Esophagus muscularis mucosa (tissue), 4 donors: ENCODE data around the gene CLIC1.
A peak's percentile ranks its signal among the peaks of the same experiment; 100 is the strongest.

Experiments used
- CTCF ChIP-seq, 3 experiments: fragments of 200-600 bp in 2 of 3; fragments of 450-650 bp in 1 of 3; sonication (generic) in 2 of 3; IDR thresholded peaks; one replicate each; pipeline ENCODE4 v1.5.1; 2017 to 2019; ENCODE audit warnings: antibody characterized with exemption in 3 of 3, mild to moderate bottlenecking in 2 of 3, moderate library complexity in 1 of 3
- EP300 ChIP-seq: sonication (generic); formaldehyde crosslinking; IDR thresholded peaks from one replicate; pipeline ENCODE4 v1.6.1; 2017; ENCODE audit warnings: antibody characterized with exemption
- POLR2A ChIP-seq: fragments of 450-650 bp; IDR thresholded peaks from one replicate; pipeline ENCODE4 v1.6.1; 2017; ENCODE audit warnings: antibody characterized with exemption, moderate library complexity, mild to moderate bottlenecking, low read depth

DNA sequence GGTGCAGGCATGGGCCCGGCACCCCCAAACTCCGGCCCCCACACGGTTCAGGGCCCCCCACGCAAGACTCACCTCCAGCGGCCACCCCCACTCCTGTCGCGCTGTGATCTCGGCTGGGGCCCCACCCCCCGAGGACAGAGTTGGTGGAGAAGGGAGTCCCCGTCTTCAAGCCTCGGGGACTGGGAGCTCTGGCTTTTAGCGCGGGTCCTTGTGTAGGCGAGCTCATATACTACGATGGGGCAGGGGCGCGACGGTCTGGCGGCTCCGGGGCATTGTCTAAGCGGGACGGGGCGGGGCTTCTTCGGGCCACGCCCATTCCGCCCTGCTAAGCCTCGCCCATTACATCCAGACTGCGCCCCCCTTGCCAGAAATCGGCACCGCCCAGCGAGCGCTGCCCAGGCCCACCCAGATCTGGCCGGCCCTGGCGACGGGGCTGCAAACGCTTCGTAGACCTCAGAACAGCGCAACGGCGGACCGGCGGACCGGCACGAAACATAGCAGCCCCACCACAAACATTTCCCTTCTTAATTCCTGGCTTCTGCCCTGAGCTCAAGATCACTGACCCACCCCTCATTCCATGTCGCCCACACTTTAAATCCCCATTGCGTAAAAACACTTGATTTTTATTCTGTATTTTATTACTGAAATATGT, 6.2 kb downstream of the CLIC1 start:
- peak in 1 of 3 experiments; percentile 6 for TF ChIP-seq CTCF (IDR thresholded peaks at IDR 0.05)
- peak; percentile 25 for TF ChIP-seq POLR2A
- TF ChIP-seq EP300, result no peak
